HG02840 (cell line): ENCODE results near the gene SIM2.

Experiments used
- ATAC-seq: cut with Tn5 transposase; IDR thresholded peaks from one replicate; pipeline ENCODE4 v1.9.1; 2021; ENCODE audit warnings: mild to moderate bottlenecking, moderate library complexity, moderate number of reproducible peaks; ENCODE audit not compliant: unreplicated experiment, low FRiP score

The SIM2 gene

GRCh38 chr21:36791695-36792470, 93.0 kb downstream of the SIM2 start:
- ATAC-seq = no peak

- ATAC-seq = no peak
These were observed 93.6 kb downstream of the SIM2 start for GRCh38 chr21:36792505-36792967.

DNA sequence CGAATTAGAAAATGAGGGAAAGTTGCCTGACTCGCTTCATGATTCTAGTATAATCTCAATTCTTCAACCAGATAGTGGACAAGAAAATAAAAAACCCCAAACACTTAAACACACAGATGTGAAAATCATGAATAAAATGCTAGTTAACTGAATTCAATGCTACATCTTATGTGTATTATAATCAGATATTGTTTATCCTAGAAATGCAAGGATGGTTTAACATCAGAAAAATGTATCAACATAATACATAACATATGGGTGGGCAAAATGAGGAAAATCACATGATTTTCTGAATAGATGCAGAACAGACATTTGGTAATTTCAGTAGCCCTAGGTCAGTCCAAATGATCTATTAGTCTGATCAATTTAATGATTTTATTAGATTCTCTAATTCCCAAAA, 97.2 kb downstream of the SIM2 start:
- ATAC-seq = no peak

- ATAC-seq = no peak
These were observed 99.6 kb downstream of the SIM2 start for GRCh38 chr21:36798491-36798890.
